HepG2 (cell line): Measurements from ENCODE around the gene SIT1. TPM values are rescaled to one million over a fixed set of nuclear protein-coding genes. Genes with fewer than 3 reads are reported as not detected.

ENCODE experiments used
- ATAC-seq: fragments of 200-7000 bp; cut with Tn5 transposase; 3 replicates; pipeline ENCODE4 v1.9.1; 2020; ENCODE audit warnings: mild to moderate bottlenecking, moderate library complexity
- BruUV-seq: library from RNA; stranded (reverse); fragments of 400-500 nt; replicated peaks from 2 replicates; lab custom pipeline; 2021; lab: Mats Ljungman, UMichigan
- CTCF ChIA-PET: fragments of 300-600 bp; formaldehyde crosslinking; extraction: SDS; loops from one replicate; lab custom pipeline; 2021; ENCODE audit warnings: low total read pairs, inconsistent platforms, low intra/inter-chr PET ratio; lab: Yijun Ruan, JAX
- POLR2A ChIA-PET: fragments of 350-600 bp; sonication (Branson Sonifier 250); formaldehyde crosslinking; loops from one replicate; lab custom pipeline; 2020; ENCODE audit warnings: antibody characterized with exemption, inconsistent platforms; lab: Yijun Ruan, JAX
- DNase-seq: peaks from one replicate; pipeline ENCODE4 v3.0.0-alpha.2; 2015; ENCODE audit warnings: low spot score
- FAIRE-seq: peaks from 3 replicates; lab custom pipeline; 2011; peaks lifted over from hg19 to GRCh38; lab: Jason Lieb, UNC
- H2AFZ ChIP-seq: one replicate; pipeline ENCODE4 v1.6.1; 2011; ENCODE audit warnings: low read length, inconsistent platforms
- H3K27ac ChIP-seq: fragments of 300-600 bp; 3 replicates; pipeline ENCODE4 v1.8.0; 2011; ENCODE audit warnings: mixed run types, mild to moderate bottlenecking, mixed read lengths, low read length, inconsistent platforms; ENCODE audit not compliant: insufficient read depth; ENCODE audit errors: extremely low read length
- H3K27me3 ChIP-seq, 2 experiments: fragments of 200-600 bp in 1 of 2; 2 replicates in 1 of 2; 3 replicates in 1 of 2; pipeline versions ENCODE4 v1.6.0 to v1.8.0; 2011; ENCODE audit warnings: low read length in 2 of 2, mild to moderate bottlenecking in 2 of 2, moderate library complexity in 2 of 2, inconsistent platforms in 1 of 2; ENCODE audit not compliant: insufficient read depth in 2 of 2, control insufficient read depth in 1 of 2
- H3K36me3 ChIP-seq, 2 experiments: fragments of 200-600 bp in 1 of 2; replicated peaks in 1 of 2; 2 replicates in 1 of 2; 3 replicates in 1 of 2; pipeline versions ENCODE4 v1.5.1 to v1.8.0; 2011; ENCODE audit warnings: low read length in 2 of 2, inconsistent platforms in 1 of 2; ENCODE audit not compliant: insufficient read depth in 2 of 2, control insufficient read depth in 1 of 2
- H3K4me1 ChIP-seq: 2 replicates; pipeline ENCODE4 v1.5.1; 2012; ENCODE audit warnings: low read length, inconsistent platforms; ENCODE audit not compliant: insufficient read depth
- H3K4me2 ChIP-seq: 2 replicates; pipeline ENCODE4 v1.6.0; 2011; ENCODE audit warnings: low read depth, low read length, inconsistent platforms
- H3K4me3 ChIP-seq, 3 experiments: fragments of 200-600 bp in 1 of 3; sonication (generic), shearing (Covaris generic) in 1 of 3; replicated peaks in 1 of 3; 2 replicates each; pipeline ENCODE4 v1.5.1; 2011 to 2016; ENCODE audit warnings: low read length in 3 of 3, inconsistent platforms in 2 of 3, low read depth in 2 of 3, mild to moderate bottlenecking in 2 of 3, control low read depth in 1 of 3, mixed read lengths in 1 of 3; ENCODE audit not compliant: insufficient read depth in 1 of 3
- H3K79me2 ChIP-seq: one replicate; pipeline ENCODE4 v1.6.1; 2011; ENCODE audit warnings: low read length, inconsistent platforms; ENCODE audit not compliant: insufficient read depth
- H3K9ac ChIP-seq: 2 replicates; pipeline ENCODE4 v1.6.0; 2011; ENCODE audit warnings: mild to moderate bottlenecking, low read depth, low read length, inconsistent platforms; ENCODE audit not compliant: insufficient read depth
- H3K9me3 ChIP-seq: 2 replicates; pipeline ENCODE4 v1.5.1; 2012; ENCODE audit warnings: mild to moderate bottlenecking, low read length
- H4K20me1 ChIP-seq: 2 replicates; pipeline ENCODE4 v1.6.0; 2011; ENCODE audit warnings: inconsistent platforms, mild to moderate bottlenecking, low read length, moderate library complexity; ENCODE audit not compliant: insufficient read depth
- BCL6 ChIP-seq: IDR thresholded peaks from 2 replicates; pipeline ENCODE4 v1.6.1; 2016; ENCODE audit warnings: missing genetic modification reagents, missing compliant biosample characterization
- CTCF ChIP-seq: sonication (generic); formaldehyde crosslinking; IDR thresholded peaks from 2 replicates; pipeline ENCODE4 v1.5.0; 2020; ENCODE audit warnings: mild to moderate bottlenecking, missing genetic modification reagents, moderate library complexity
- KDM5B ChIP-seq: sonication (generic); formaldehyde crosslinking; IDR thresholded peaks from 2 replicates; pipeline ENCODE4 v1.4.0; 2020; ENCODE audit warnings: missing genetic modification reagents, mild to moderate bottlenecking, borderline replicate concordance
- NFAT5 ChIP-seq: sonication (generic); formaldehyde crosslinking; IDR thresholded peaks from 2 replicates; pipeline ENCODE4 v1.4.0; 2020; ENCODE audit warnings: missing genetic modification reagents
- NFYB ChIP-seq: sonication (generic); formaldehyde crosslinking; IDR thresholded peaks from 2 replicates; pipeline ENCODE4 v1.4.0; 2020; ENCODE audit warnings: missing genetic modification reagents
- TCF7L2 ChIP-seq: IDR thresholded peaks from 2 replicates; pipeline ENCODE4 v1.6.1; 2011; ENCODE audit warnings: mild to moderate bottlenecking, low read depth, low read length, moderate library complexity
- TEAD3 ChIP-seq: optimal IDR thresholded peaks from 2 replicates; pipeline ENCODE3; 2016; ENCODE audit warnings: borderline replicate concordance
- THRA ChIP-seq: sonication (generic); formaldehyde crosslinking; IDR thresholded peaks from 2 replicates; pipeline ENCODE4 v1.4.0; 2020; ENCODE audit warnings: missing genetic modification reagents, borderline replicate concordance
- ZNF143 ChIP-seq: sonication (generic); formaldehyde crosslinking; IDR thresholded peaks from 2 replicates; pipeline ENCODE4 v1.4.0; 2020; ENCODE audit warnings: missing genetic modification reagents
- ZNF225 ChIP-seq: sonication (generic); formaldehyde crosslinking; IDR thresholded peaks from 2 replicates; pipeline ENCODE4 v1.4.0; 2020; ENCODE audit warnings: mild to moderate bottlenecking, missing genetic modification reagents
- ZNF235 ChIP-seq: sonication (generic); formaldehyde crosslinking; IDR thresholded peaks from 2 replicates; pipeline ENCODE4 v1.8.1; 2023; ENCODE audit warnings: mild to moderate bottlenecking, missing genetic modification reagents, borderline replicate concordance
- WGBS: methylation state at CpG from one replicate; pipeline ENCODE4 v1.1.6; 2017; ENCODE audit warnings: low lambda C conversion rate; 5-methylcytosine and 5-hydroxymethylcytosine counted together
- in situ Hi-C: cut with HindIII; loops from 2 replicates; pipeline ENCODE4 v1.10.0; 2017; ENCODE audit warnings: low pct_unique_long_range_greater_than_20kb; ENCODE audit not compliant: extremely low pct_ligation_motif_present
- intact Hi-C: fragments of 100-400 bp; cut with micrococcal nuclease; formaldehyde crosslinking; loops from one replicate; pipeline ENCODE4 v1.10.0; 2022; ENCODE audit not compliant: unreplicated experiment
- polyA plus RNA-seq, 8 experiments: library from polyadenylated mRNA; depleted of rRNA in 3 of 8; stranded (reverse) in 7 of 8; unstranded in 1 of 8; fragments of >200 nt; fragmentation: Illumina TruSeq in 4 of 8; extraction: Trizol in 4 of 8; gene quantifications; 2 replicates each; pipeline versions ENCODE4 v1.2.1 to v1.2.3, GENCODE V29; 2011 to 2016; ENCODE audit warnings: low read depth in 4 of 8, missing spikeins in 1 of 8, mixed read lengths in 1 of 8; ENCODE audit not compliant: insufficient read depth in 1 of 8
- total RNA-seq, 5 experiments: library from RNA; depleted of rRNA; stranded (reverse); fragments of >200 nt; fragmentation: Illumina TruSeq; extraction: Trizol; gene quantifications; 2 replicates each; pipeline ENCODE4 v1.2.3, GENCODE V29; 2016; ENCODE audit warnings: low read depth in 1 of 5

Gene SIT1
- total and polyA plus RNA-seq, 2 of the 13 experiments (the other 11 are each of a cell fraction or from before 2014, with no cell fraction given) = 0.09 to 6.7 TPM

GRCh38 chr9:35658137-35658967 is 7.6 kb upstream of the SIT1 start, which contains the start of gene CCDC107 (continued):
- TF ChIP-seq THRA (CRISPR knock-in tag) (peak; percentile 24; the same call in 1 of the 2 replicates), TCF7L2 (no peak), BCL6 (peak; percentile 44), NFYB (no peak)

GRCh38 chr9:35657546-35658136 is 6.9 kb upstream of the SIT1 start, which contains the start of gene RMRP:
RMRP (minus strand) TSS chr9:35658019.
- peak within 1 kb of the TSS; percentile 100 for H3K27ac ChIP-seq
- H4K20me1 ChIP-seq = no peaks in the 10 kb centered on the region
- no peaks in the 10 kb centered on the region; a peak in 2 of 5 replicates for H3K27me3 ChIP-seq
- DNase-seq (peak; percentile 99), FAIRE-seq (peak; percentile 86), ATAC-seq (peak; percentile 90)
- intact Hi-C loops (loop anchor here (1.0 kb wide), 4 partner anchors 11 to 92 kb away; partner anchors contain the start of genes CREB3, GBA2, RGP1 and TLN1), in situ Hi-C loops (loop anchor here (10.0 kb wide), 1 partner anchor 543 kb away; the partner anchor contains the start of gene ATOSB)
- peak within 1 kb of the TSS; percentile 59 for H2AFZ ChIP-seq
- peaks cover 6% of the 10 kb centered on the region for H3K79me2 ChIP-seq
- under 1% methylated on average over 13 of the region's 42 CpGs for WGBS
- peaks cover 5 to 6% of the 10 kb centered on the region in 2 experiments; a peak in 3 of 5 replicates for H3K36me3 ChIP-seq
- BruUV-seq = TSS peak; percentile 85
- ChIA-PET POLR2A (interaction anchor here (0.7 to 6.3 kb wide), 14 partner anchors 10 to 496 kb away, joined by 3 to 68 read pairs (median 5); partner anchors contain the start of genes CREB3, GBA2, HINT2 and RGP1), CTCF (interaction anchor here (1.7 kb wide), 2 partner anchors 11 to 38 kb away, joined by 8 to 9 read pairs; no protein-coding TSS in a partner anchor)
- H3K9me3 ChIP-seq = no peaks in the 10 kb centered on the region
- H3K4me2 ChIP-seq = peak within 1 kb of the TSS; percentile 82
- peak within 1 kb of the TSS; percentile 66 to 89 (median 85) for H3K4me3 ChIP-seq
- H3K9ac ChIP-seq = peak within 1 kb of the TSS; percentile 98
- H3K4me1 ChIP-seq = peaks cover 71% of the 10 kb centered on the region
- TF ChIP-seq CTCF (CRISPR knock-in tag) = peak; percentile 65
- TF ChIP-seq NFAT5 (CRISPR knock-in tag) = peak; percentile 96
- no peak for TF ChIP-seq ZNF235 (CRISPR knock-in tag)
- TF ChIP-seq ZNF225 (CRISPR knock-in tag) = peak; percentile 89
- no peak for TF ChIP-seq TCF7L2
- peak; percentile 88 for TF ChIP-seq TEAD3
- TF ChIP-seq ZNF143 (CRISPR knock-in tag) = peak; percentile 72; the same call in 1 of the 2 replicates
- 0 out of 2 replicates have a peak, but pooled peaks have one; percentile 52 for TF ChIP-seq KDM5B
